Sigmoid colon (tissue), 4 donors: ENCODE measurements around the gene KIR2DL3.

ENCODE experiments used
- EP300 ChIP-seq, 4 donors: sonication (generic); formaldehyde crosslinking; IDR thresholded peaks; one replicate each; pipeline ENCODE4 v1.6.1; 2017; ENCODE audit warnings: antibody characterized with exemption in 4 of 4
- POLR2A ChIP-seq, 2 donors: fragments of 450-650 bp; IDR thresholded peaks; one replicate each; pipeline ENCODE4 v1.6.1; 2016; ENCODE audit warnings: antibody characterized with exemption in 2 of 2, mild to moderate bottlenecking in 2 of 2, moderate library complexity in 2 of 2
- POLR2AphosphoS5 ChIP-seq, 4 donors: sonication (generic); formaldehyde crosslinking; IDR thresholded peaks; one replicate each; pipeline ENCODE4 v1.6.1; 2017; ENCODE audit warnings: antibody characterized with exemption in 4 of 4
- TF ChIP-seq, protein P1 (sequence below), 4 experiments: fragments of 450-650 bp in 3 of 4; fragments of 200-600 bp in 1 of 4; IDR thresholded peaks; one replicate each; pipeline ENCODE4 v1.5.1; 2016 to 2019; ENCODE audit warnings: antibody characterized with exemption in 4 of 4, mild to moderate bottlenecking in 3 of 4, moderate library complexity in 2 of 4

- TF ChIP-seq, protein P1, sequence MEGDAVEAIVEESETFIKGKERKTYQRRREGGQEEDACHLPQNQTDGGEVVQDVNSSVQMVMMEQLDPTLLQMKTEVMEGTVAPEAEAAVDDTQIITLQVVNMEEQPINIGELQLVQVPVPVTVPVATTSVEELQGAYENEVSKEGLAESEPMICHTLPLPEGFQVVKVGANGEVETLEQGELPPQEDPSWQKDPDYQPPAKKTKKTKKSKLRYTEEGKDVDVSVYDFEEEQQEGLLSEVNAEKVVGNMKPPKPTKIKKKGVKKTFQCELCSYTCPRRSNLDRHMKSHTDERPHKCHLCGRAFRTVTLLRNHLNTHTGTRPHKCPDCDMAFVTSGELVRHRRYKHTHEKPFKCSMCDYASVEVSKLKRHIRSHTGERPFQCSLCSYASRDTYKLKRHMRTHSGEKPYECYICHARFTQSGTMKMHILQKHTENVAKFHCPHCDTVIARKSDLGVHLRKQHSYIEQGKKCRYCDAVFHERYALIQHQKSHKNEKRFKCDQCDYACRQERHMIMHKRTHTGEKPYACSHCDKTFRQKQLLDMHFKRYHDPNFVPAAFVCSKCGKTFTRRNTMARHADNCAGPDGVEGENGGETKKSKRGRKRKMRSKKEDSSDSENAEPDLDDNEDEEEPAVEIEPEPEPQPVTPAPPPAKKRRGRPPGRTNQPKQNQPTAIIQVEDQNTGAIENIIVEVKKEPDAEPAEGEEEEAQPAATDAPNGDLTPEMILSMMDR (IDR thresholded peaks at IDR 0.05): no peak
- TF ChIP-seq POLR2A (IDR thresholded peaks at IDR 0.05) (no peak), EP300 (IDR thresholded peaks at IDR 0.05) (no peak), POLR2AphosphoS5 (IDR thresholded peaks at IDR 0.05) (no peak)
These were observed 43.7 kb upstream of the KIR2DL3 start for GRCh38 chr19:54694648-54695047.
